ENCODE results near the gene MICAL3.
"Not testable (repeated sequence)": the region's sequence is repeated elsewhere in the genome, so short reads cannot be mapped to it uniquely, and the experiment has no call there.

The MICAL3 gene

DNA sequence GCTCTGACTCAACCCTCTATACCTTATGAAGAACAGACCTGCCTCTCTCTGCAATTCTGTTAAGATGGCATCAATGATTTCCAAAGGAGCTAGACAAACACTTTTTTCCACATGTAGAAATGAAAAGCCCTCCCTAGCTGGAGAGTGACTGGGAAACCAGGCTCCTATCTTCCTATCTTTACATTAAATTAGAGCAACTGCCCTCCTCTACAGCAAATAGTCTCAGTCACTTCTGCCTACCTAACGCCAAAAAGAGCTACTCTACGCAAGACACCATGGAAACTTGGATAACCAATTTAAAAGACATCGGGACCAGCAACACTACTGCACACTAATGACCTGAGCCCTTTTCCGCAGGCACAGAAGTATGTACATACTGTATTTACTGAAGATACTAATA lies 84.8 kb downstream of the MICAL3 start:
- TF ChIP-seq, protein P1, sequence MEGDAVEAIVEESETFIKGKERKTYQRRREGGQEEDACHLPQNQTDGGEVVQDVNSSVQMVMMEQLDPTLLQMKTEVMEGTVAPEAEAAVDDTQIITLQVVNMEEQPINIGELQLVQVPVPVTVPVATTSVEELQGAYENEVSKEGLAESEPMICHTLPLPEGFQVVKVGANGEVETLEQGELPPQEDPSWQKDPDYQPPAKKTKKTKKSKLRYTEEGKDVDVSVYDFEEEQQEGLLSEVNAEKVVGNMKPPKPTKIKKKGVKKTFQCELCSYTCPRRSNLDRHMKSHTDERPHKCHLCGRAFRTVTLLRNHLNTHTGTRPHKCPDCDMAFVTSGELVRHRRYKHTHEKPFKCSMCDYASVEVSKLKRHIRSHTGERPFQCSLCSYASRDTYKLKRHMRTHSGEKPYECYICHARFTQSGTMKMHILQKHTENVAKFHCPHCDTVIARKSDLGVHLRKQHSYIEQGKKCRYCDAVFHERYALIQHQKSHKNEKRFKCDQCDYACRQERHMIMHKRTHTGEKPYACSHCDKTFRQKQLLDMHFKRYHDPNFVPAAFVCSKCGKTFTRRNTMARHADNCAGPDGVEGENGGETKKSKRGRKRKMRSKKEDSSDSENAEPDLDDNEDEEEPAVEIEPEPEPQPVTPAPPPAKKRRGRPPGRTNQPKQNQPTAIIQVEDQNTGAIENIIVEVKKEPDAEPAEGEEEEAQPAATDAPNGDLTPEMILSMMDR (IDR thresholded peaks at IDR 0.05) = no peak
- H3K36me3 Mint-ChIP-seq (ENCODE audit: low read depth) = peaks cover 7% of the 10 kb centered on the region
- no peaks in the 10 kb centered on the region for H3K27me3 Mint-ChIP-seq (ENCODE audit: low read depth, poor library complexity)
- peaks cover 19% of the 10 kb centered on the region for H3K9me3 Mint-ChIP-seq
- no peak overlapping the region for H3K4me3 Mint-ChIP-seq
- H3K4me1 Mint-ChIP-seq = peaks cover 33% of the 10 kb centered on the region
- DNase-seq = no peak
- H3K27ac Mint-ChIP-seq = no peak overlapping the region

GRCh38 chr22:17939011-17939410 lies 85.3 kb downstream of the MICAL3 start:
- Mint-ChIP-seq H3K4me1 (peaks cover 27% of the 10 kb centered on the region), H3K4me3 (no peak overlapping the region), H3K9me3 (peaks cover 25% of the 10 kb centered on the region), H3K36me3 (ENCODE audit: low read depth) (peaks cover 12% of the 10 kb centered on the region), H3K27ac (peak overlapping the region; percentile 69), H3K27me3 (ENCODE audit: low read depth, poor library complexity) (no peaks in the 10 kb centered on the region)
- no peak for DNase-seq
- TF ChIP-seq, protein P1 (IDR thresholded peaks at IDR 0.05) = no peak

DNA sequence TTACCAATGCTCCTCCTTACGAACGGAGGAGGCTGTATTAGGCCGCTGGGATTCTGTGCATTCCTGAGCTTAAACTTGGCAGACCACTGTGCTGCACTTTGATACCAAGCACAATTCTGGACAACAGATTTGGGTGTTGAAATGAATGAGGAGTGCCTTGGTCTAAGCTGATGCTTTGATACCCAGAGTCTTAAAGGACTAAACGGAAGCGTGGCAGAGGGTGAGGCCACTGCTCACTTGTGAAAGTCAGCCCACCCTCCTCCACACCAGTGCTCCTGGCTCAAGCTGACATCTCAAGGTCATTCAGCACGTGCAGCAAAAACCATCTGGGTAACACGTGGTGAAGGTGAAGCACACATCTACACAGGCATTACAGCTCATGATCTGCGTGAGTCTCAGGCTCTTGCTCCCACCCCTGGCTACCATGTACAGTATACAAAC lies 85.9 kb downstream of the MICAL3 start:
- Mint-ChIP-seq H3K4me1 (peaks cover 22% of the 10 kb centered on the region), H3K27ac (peak overlapping the region; percentile 69), H3K9me3 (peaks cover 30% of the 10 kb centered on the region), H3K36me3 (ENCODE audit: low read depth) (peaks cover 12% of the 10 kb centered on the region), H3K27me3 (ENCODE audit: low read depth, poor library complexity) (no peaks in the 10 kb centered on the region), H3K4me3 (no peak overlapping the region)
- DNase-seq = no peak
- TF ChIP-seq, protein P1 (IDR thresholded peaks at IDR 0.05) = no peak

DNA sequence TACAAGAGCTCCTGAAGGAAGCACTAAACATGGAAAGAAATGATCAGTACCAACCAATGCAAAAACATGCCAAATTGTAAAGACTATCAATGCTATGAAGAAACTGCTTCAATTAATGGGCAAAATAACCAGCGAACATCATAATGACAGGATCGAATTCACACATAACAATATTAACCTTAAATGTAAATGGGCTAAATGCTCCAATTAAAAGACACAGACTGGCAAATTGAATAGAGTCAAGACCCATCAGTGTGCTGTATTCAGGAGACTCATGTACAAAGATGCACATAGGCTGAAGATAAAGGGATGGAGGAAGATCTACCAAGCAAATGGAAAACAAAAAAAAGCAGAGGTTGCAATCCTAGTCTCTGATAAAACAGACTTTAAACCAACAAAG lies 91.9 kb downstream of the MICAL3 start:
- H3K27ac Mint-ChIP-seq; DNase-seq; H3K27me3 Mint-ChIP-seq (ENCODE audit: low read depth, poor library complexity); H3K4me3 Mint-ChIP-seq; H3K4me1 Mint-ChIP-seq: not testable (repeated sequence)
- H3K36me3 Mint-ChIP-seq (ENCODE audit: low read depth) = peaks cover 12% of the 10 kb centered on the region
- peaks cover 34% of the 10 kb centered on the region for H3K9me3 Mint-ChIP-seq

- TF ChIP-seq, protein P1 (IDR thresholded peaks at IDR 0.05) = no peak
- Mint-ChIP-seq H3K36me3 (ENCODE audit: low read depth) (peaks cover 5% of the 10 kb centered on the region), H3K4me3 (no peak overlapping the region), H3K27ac (no peak overlapping the region), H3K27me3 (ENCODE audit: low read depth, poor library complexity) (no peaks in the 10 kb centered on the region), H3K9me3 (peaks cover 28% of the 10 kb centered on the region), H3K4me1 (no peaks in the 10 kb centered on the region)
- no peak for DNase-seq
Measured at GRCh38 chr22:17931400-17931825, 92.9 kb downstream of the MICAL3 start.

GRCh38 chr22:17930455-17931313 lies 93.7 kb downstream of the MICAL3 start:
- H3K4me1 Mint-ChIP-seq = no peaks in the 10 kb centered on the region
- H3K27me3 Mint-ChIP-seq (ENCODE audit: low read depth, poor library complexity) = no peaks in the 10 kb centered on the region
- peaks cover 26% of the 10 kb centered on the region for H3K9me3 Mint-ChIP-seq
- no peak for DNase-seq
- TF ChIP-seq, protein P1 (IDR thresholded peaks at IDR 0.05) = no peak
- H3K36me3 Mint-ChIP-seq (ENCODE audit: low read depth) = peaks cover 5% of the 10 kb centered on the region
- H3K27ac Mint-ChIP-seq = no peak overlapping the region
- no peak overlapping the region for H3K4me3 Mint-ChIP-seq
